Keratinocyte (primary cell): ENCODE measurements around the gene RSL24D1. TPM values are rescaled to one million over a fixed set of nuclear protein-coding genes. Genes with fewer than 3 reads are reported as not detected.

Experiments used
- DNase-seq: peaks from one replicate; pipeline ENCODE4 v3.0.0-alpha.2; 2011; ENCODE audit warnings: low read depth, missing footprints, low spot score
- FAIRE-seq: peaks from 2 replicates; lab custom pipeline; 2011; peaks lifted over from hg19 to GRCh38; lab: Jason Lieb, UNC
- H2AFZ ChIP-seq: 2 replicates; pipeline ENCODE4 v1.6.0; 2012; ENCODE audit warnings: low read length, control low read depth, inconsistent platforms; ENCODE audit not compliant: control insufficient read depth
- H3K27ac ChIP-seq: 2 replicates; pipeline ENCODE4 v1.5.1; 2011; ENCODE audit warnings: low read length; ENCODE audit not compliant: control insufficient read depth, insufficient read depth
- H3K27me3 ChIP-seq: 3 replicates; pipeline ENCODE4 v1.6.0; 2011; ENCODE audit warnings: low read length; ENCODE audit not compliant: control insufficient read depth, insufficient read depth; ENCODE audit errors: extremely low read depth
- H3K36me3 ChIP-seq, 2 experiments: 2 replicates in 1 of 2; 3 replicates in 1 of 2; pipeline ENCODE4 v1.5.1; 2011; ENCODE audit warnings: low read length in 2 of 2, mild to moderate bottlenecking in 1 of 2; ENCODE audit not compliant: control insufficient read depth in 2 of 2, insufficient read depth in 2 of 2; ENCODE audit errors: extremely low read depth in 1 of 2
- H3K4me1 ChIP-seq: 3 replicates; pipeline ENCODE4 v1.5.1; 2011; ENCODE audit warnings: low read length; ENCODE audit not compliant: control insufficient read depth, insufficient read depth; ENCODE audit errors: extremely low read depth
- H3K4me2 ChIP-seq: 3 replicates; pipeline ENCODE4 v1.6.0; 2011; ENCODE audit warnings: low read depth, low read length; ENCODE audit not compliant: control insufficient read depth, insufficient read depth; ENCODE audit errors: extremely low read depth
- H3K4me3 ChIP-seq, 3 experiments: fragments of 200-600 bp in 1 of 3; sonication (generic) in 1 of 3; 2 replicates in 2 of 3; 3 replicates in 1 of 3; pipeline ENCODE4 v1.5.1; 2011 to 2016; ENCODE audit warnings: low read length in 3 of 3, mild to moderate bottlenecking in 3 of 3, control low read depth in 2 of 3, inconsistent platforms in 1 of 3, low read depth in 1 of 3, mixed read lengths in 1 of 3, mixed run types in 1 of 3, moderate library complexity in 1 of 3; ENCODE audit not compliant: control insufficient read depth in 2 of 3, insufficient read depth in 2 of 3; ENCODE audit errors: extremely low read depth in 1 of 3
- H3K79me2 ChIP-seq: 2 replicates; pipeline ENCODE4 v1.6.0; 2012; ENCODE audit warnings: low read length; ENCODE audit not compliant: control insufficient read depth, insufficient read depth
- H3K9ac ChIP-seq: 3 replicates; pipeline ENCODE4 v1.6.0; 2011; ENCODE audit warnings: low read length; ENCODE audit not compliant: control insufficient read depth, insufficient read depth; ENCODE audit errors: extremely low read depth
- H3K9me1 ChIP-seq: 3 replicates; pipeline ENCODE4 v1.6.0; 2011; ENCODE audit warnings: low read length; ENCODE audit not compliant: control insufficient read depth, insufficient read depth; ENCODE audit errors: extremely low read depth
- H3K9me3 ChIP-seq: 2 replicates; pipeline ENCODE4 v1.5.1; 2012; ENCODE audit warnings: low read depth, low read length; ENCODE audit not compliant: control insufficient read depth
- H4K20me1 ChIP-seq: 3 replicates; pipeline ENCODE4 v1.6.0; 2011; ENCODE audit warnings: low read length; ENCODE audit not compliant: control insufficient read depth, insufficient read depth; ENCODE audit errors: extremely low read depth
- CTCF ChIP-seq, 3 experiments: IDR thresholded peaks in 1 of 3; conservative IDR thresholded peaks in 1 of 3; optimal IDR thresholded peaks in 1 of 3; 2 replicates in 2 of 3; 3 replicates in 1 of 3; pipeline versions ENCODE3 to v1.5.1; 2011; ENCODE audit warnings: low read length in 3 of 3, mild to moderate bottlenecking in 3 of 3, moderate library complexity in 2 of 3, control low read depth in 1 of 3, inconsistent platforms in 1 of 3; ENCODE audit not compliant: insufficient read depth in 2 of 3; ENCODE audit errors: extremely low read depth in 1 of 3
- EZH2 ChIP-seq: IDR thresholded peaks from one replicate; pipeline ENCODE4 v1.6.1; 2012; ENCODE audit warnings: inconsistent platforms, mild to moderate bottlenecking, low read length, moderate library complexity
- dilution Hi-C: fragments of 300-500 bp; cut with MboI; formaldehyde crosslinking; loops from one replicate; pipeline ENCODE4 v1.7.0; 2020; ENCODE audit warnings: low sequenced_read_pairs; ENCODE audit not compliant: extremely low pct_ligation_motif_present
- polyA plus RNA-seq, 5 experiments: library from polyadenylated mRNA; depleted of rRNA in 3 of 5; stranded (reverse) in 3 of 5; stranded (forward) in 1 of 5; unstranded in 1 of 5; fragments of >200 nt; gene quantifications; 1 replicate in 1 of 5; 2 replicates in 3 of 5; 3 replicates in 1 of 5; pipeline versions ENCODE4 v1.2.1 to v1.2.3, GENCODE V29; 2011 to 2012; ENCODE audit warnings: missing spikeins in 2 of 5, low read depth in 1 of 5, low replicate concordance in 1 of 5

Gene RSL24D1
- polyA plus RNA-seq, 1 donor (not counting 4 experiments of a cell fraction or from before 2014, with no cell fraction given): 99.9 TPM

- Histone ChIP-seq H3K9me1 (no peaks in the 10 kb centered on the region), H2AFZ (no peak overlapping the region), H3K27ac (no peak overlapping the region), H3K4me1 (no peaks in the 10 kb centered on the region), H4K20me1 (peaks cover 3% of the 10 kb centered on the region), H3K4me2 (no peak overlapping the region), H3K79me2 (peaks cover 31% of the 10 kb centered on the region), H3K36me3 (peaks cover 10 to 12% of the 10 kb centered on the region in 2 experiments), H3K9me3 (no peaks in the 10 kb centered on the region), H3K27me3 (no peaks in the 10 kb centered on the region), H3K9ac (no peak overlapping the region), H3K4me3 (no peak overlapping the region)
- FAIRE-seq (no peak), DNase-seq (no peak)
- dilution Hi-C loops: no loop called here
- TF ChIP-seq CTCF (optimal IDR thresholded peaks at IDR 0.05 in 1 of 3, IDR thresholded peaks at IDR 0.05 in 1 of 3, conservative IDR thresholded peaks at IDR 0.05 in 1 of 3; ENCODE audit: extremely low read depth in 1 of 3, insufficient read depth in 2 of 3, low read length in 3 of 3) (no peak), EZH2 (no peak)
Measured at GRCh38 chr15:55183679-55184078, 13.1 kb downstream of the RSL24D1 start.

- no peaks in the 10 kb centered on the region for H3K27me3 ChIP-seq
- no peak for TF ChIP-seq CTCF (optimal IDR thresholded peaks at IDR 0.05 in 1 of 3, IDR thresholded peaks at IDR 0.05 in 1 of 3, conservative IDR thresholded peaks at IDR 0.05 in 1 of 3; ENCODE audit: extremely low read depth in 1 of 3, insufficient read depth in 2 of 3, low read length in 3 of 3)
- no peak for TF ChIP-seq EZH2
- no peaks in the 10 kb centered on the region for H3K9me3 ChIP-seq
- no peak overlapping the region for H2AFZ ChIP-seq
- no peak overlapping the region for H3K27ac ChIP-seq
- H3K79me2 ChIP-seq: peaks cover 3% of the 10 kb centered on the region
- DNase-seq (no peak), FAIRE-seq (no peak)
- H3K4me2 ChIP-seq: no peak overlapping the region
- peaks cover 5 to 7% of the 10 kb centered on the region in 2 experiments for H3K36me3 ChIP-seq
- H3K4me3 ChIP-seq: no peak overlapping the region
- H3K4me1 ChIP-seq: no peaks in the 10 kb centered on the region
- dilution Hi-C loops: no loop called here
- H3K9me1 ChIP-seq: no peaks in the 10 kb centered on the region
- no peaks in the 10 kb centered on the region for H4K20me1 ChIP-seq
- H3K9ac ChIP-seq: no peak overlapping the region
Measured at GRCh38 chr15:55179141-55179540, 17.6 kb downstream of the RSL24D1 start.
